Diencephalon (tissue), 1 donor: ENCODE measurements around the gene SH3BP5L. TPM values are rescaled to one million over a fixed set of nuclear protein-coding genes. Genes with fewer than 3 reads are reported as not detected.

Experiments
- small RNA-seq: library from RNA; depleted of rRNA; stranded (forward); fragments of <200 nt; gene quantifications from one replicate; pipeline ENCODE3, GENCODE V24; 2014
- total RNA-seq: library from RNA; depleted of rRNA; stranded (reverse); fragments of >200 nt; gene quantifications from one replicate; pipeline ENCODE4 v1.2.3, GENCODE V29; 2014

The SH3BP5L gene
- 25.1 TPM for total RNA-seq

GRCh38 chr1:248825909-248826760 lies at the start of gene SH3BP5L:
Gene SH3BP5L (minus strand): TSS chr1:248825915. CDS start chr1:248824935, 980 bp downstream.

GRCh38 chr1:248858891-248859889 lies 33.5 kb upstream of the SH3BP5L start, which contains the start of gene ZNF692:
Gene ZNF692 (minus strand): TSS chr1:248859085. CDS start chr1:248858309, 776 bp downstream.

GRCh38 chr1:248837781-248838356 lies 12.2 kb upstream of the SH3BP5L start, which contains the start of gene ZNF672:
Gene ZNF672 (plus strand): TSS chr1:248838224. CDS start chr1:248847275, 9,051 bp downstream.

Small RNAs within 50 kb of the gene (small RNA-seq; reads per million reads assigned to genes)
- not detected for gene MIR3124

Other genes starting within 250 kb of the SH3BP5L start
- not detected for gene OR2T10, start 228.2 kb downstream of the SH3BP5L start, total RNA-seq
- gene OR2T11, start 190.8 kb downstream of the SH3BP5L start, total RNA-seq, result not detected
- gene OR2T35, start 180.6 kb downstream of the SH3BP5L start, total RNA-seq, result not detected
- not detected for gene OR2T27, start 170.4 kb downstream of the SH3BP5L start, total RNA-seq
- not detected for gene OR14I1, start 123.1 kb downstream of the SH3BP5L start, total RNA-seq
- gene LYPD8, start 70.2 kb downstream of the SH3BP5L start, total RNA-seq, result not detected
- gene ZNF672, start 12.3 kb upstream of the SH3BP5L start, total RNA-seq, result 14.8 TPM
- 23.5 TPM for gene ZNF692, start 33.2 kb upstream of the SH3BP5L start, total RNA-seq
- gene PGBD2, start 80.3 kb upstream of the SH3BP5L start, total RNA-seq, result 10.1 TPM